Suprapubic skin (tissue), 4 donors: ENCODE results near the gene NXF3.
"Not testable (repeated sequence)": the region's sequence is repeated elsewhere in the genome, so short reads cannot be mapped to it uniquely, and the experiment has no call there.

Source experiments
- CTCF ChIP-seq, 2 donors: fragments of 200-600 bp in 1 of 2; fragments of 450-650 bp in 1 of 2; sonication (generic) in 1 of 2; IDR thresholded peaks; one replicate each; pipeline ENCODE4 v1.5.1; 2016 to 2019; ENCODE audit warnings: antibody characterized with exemption in 2 of 2, mild to moderate bottlenecking in 1 of 2, moderate library complexity in 1 of 2
- EP300 ChIP-seq: sonication (generic); formaldehyde crosslinking; IDR thresholded peaks from one replicate; pipeline ENCODE4 v1.6.1; 2017; ENCODE audit warnings: antibody characterized with exemption
- POLR2A ChIP-seq, 2 donors: fragments of 450-650 bp; IDR thresholded peaks; one replicate each; pipeline ENCODE4 v1.6.1; 2017; ENCODE audit warnings: antibody characterized with exemption in 2 of 2, mild to moderate bottlenecking in 2 of 2, moderate library complexity in 2 of 2
- POLR2AphosphoS5 ChIP-seq, 3 donors: sonication (generic); formaldehyde crosslinking; IDR thresholded peaks; one replicate each; pipeline ENCODE4 v1.6.1; 2017; ENCODE audit warnings: antibody characterized with exemption in 3 of 3

GRCh38 chrX:103103866-103104265 is 10.9 kb upstream of the NXF3 start:
- TF ChIP-seq CTCF (IDR thresholded peaks at IDR 0.05); POLR2AphosphoS5 (IDR thresholded peaks at IDR 0.05); POLR2A (IDR thresholded peaks at IDR 0.05); EP300: not testable (repeated sequence)
